HepG2 (cell line): ENCODE data around the gene ZNF382. TPM values are rescaled to one million over a fixed set of nuclear protein-coding genes. Genes with fewer than 3 reads are reported as not detected.

Experiments
- ATM ChIP-seq: fragments of 450-650 bp; IDR thresholded peaks from 2 replicates; pipeline ENCODE4 v1.7.1; 2017; ENCODE audit warnings: mild to moderate bottlenecking, borderline replicate concordance
- DR1 ChIP-seq: sonication (generic); formaldehyde crosslinking; IDR thresholded peaks from 2 replicates; pipeline ENCODE4 v1.8.0; 2021; ENCODE audit warnings: mild to moderate bottlenecking, missing genetic modification reagents, inconsistent platforms
- EHMT2 ChIP-seq: fragments of 200-600 bp; sonication (generic); IDR thresholded peaks from 2 replicates; pipeline ENCODE4 v1.7.0; 2017; ENCODE audit warnings: antibody characterized with exemption, low read depth, low read length, borderline replicate concordance
- HNF4G ChIP-seq, 2 experiments: sonication (generic) in 1 of 2; formaldehyde crosslinking in 1 of 2; IDR thresholded peaks; 2 replicates each; pipeline versions ENCODE4 v1.4.0 to v1.6.1; 2011 to 2020; ENCODE audit warnings: borderline replicate concordance in 2 of 2, low read depth in 2 of 2, mild to moderate bottlenecking in 2 of 2, low read length in 1 of 2, missing genetic modification reagents in 1 of 2, moderate library complexity in 1 of 2
- HOXA3 ChIP-seq: sonication (generic); formaldehyde crosslinking; IDR thresholded peaks from 2 replicates; pipeline ENCODE4 v1.5.0; 2020; ENCODE audit warnings: missing genetic modification reagents
- NR0B2 ChIP-seq: sonication (generic); formaldehyde crosslinking; IDR thresholded peaks from 2 replicates; pipeline ENCODE4 v1.4.0; 2020; ENCODE audit warnings: mild to moderate bottlenecking, missing genetic modification reagents
- RAD21 ChIP-seq: fragments of 450-650 bp; formaldehyde crosslinking; IDR thresholded peaks from 2 replicates; pipeline ENCODE4 v1.5.0; 2020; ENCODE audit warnings: mild to moderate bottlenecking
- SALL1 ChIP-seq: sonication (generic); formaldehyde crosslinking; IDR thresholded peaks from 2 replicates; pipeline ENCODE4 v1.8.0; 2022; ENCODE audit warnings: mild to moderate bottlenecking, missing genetic modification reagents
- SMYD3 ChIP-seq: sonication (generic); formaldehyde crosslinking; IDR thresholded peaks from 2 replicates; pipeline ENCODE4 v1.8.1; 2023; ENCODE audit warnings: mild to moderate bottlenecking, missing genetic modification reagents
- TFAP4 ChIP-seq: sonication (generic); IDR thresholded peaks from 2 replicates; pipeline ENCODE4 v1.6.1; 2016; ENCODE audit warnings: low read depth, borderline replicate concordance
- THYN1 ChIP-seq: sonication (generic); formaldehyde crosslinking; IDR thresholded peaks from 2 replicates; pipeline ENCODE4 v1.8.1; 2023; ENCODE audit warnings: low read depth, mild to moderate bottlenecking, moderate library complexity, missing genetic modification reagents, borderline replicate concordance
- TSC22D2 ChIP-seq: sonication (generic); formaldehyde crosslinking; IDR thresholded peaks from 2 replicates; pipeline ENCODE4 v1.5.1; 2020; ENCODE audit warnings: missing genetic modification reagents, mild to moderate bottlenecking, borderline replicate concordance
- ZFP36L2 ChIP-seq: sonication (generic); formaldehyde crosslinking; IDR thresholded peaks from 2 replicates; pipeline ENCODE4 v1.4.0; 2020; ENCODE audit warnings: missing genetic modification reagents
- ZFP37 ChIP-seq: sonication (generic); formaldehyde crosslinking; IDR thresholded peaks from 2 replicates; pipeline ENCODE4 v1.4.0; 2020; ENCODE audit warnings: missing genetic modification reagents, borderline replicate concordance
- ZMAT5 ChIP-seq: sonication (generic); formaldehyde crosslinking; IDR thresholded peaks from 2 replicates; pipeline ENCODE4 v1.5.0; 2020; ENCODE audit warnings: mild to moderate bottlenecking, low read depth, missing genetic modification reagents, borderline replicate concordance
- ZNF263 ChIP-seq: sonication (generic); formaldehyde crosslinking; IDR thresholded peaks from 2 replicates; pipeline ENCODE4 v1.4.0; 2020; ENCODE audit warnings: missing genetic modification reagents
- ZNF570 ChIP-seq: sonication (generic); formaldehyde crosslinking; IDR thresholded peaks from 2 replicates; pipeline ENCODE4 v1.4.0; 2020; ENCODE audit warnings: mild to moderate bottlenecking, missing genetic modification reagents, borderline replicate concordance
- ZNF572 ChIP-seq: sonication (generic); formaldehyde crosslinking; IDR thresholded peaks from 2 replicates; pipeline ENCODE4 v1.5.1; 2020; ENCODE audit warnings: mild to moderate bottlenecking, missing genetic modification reagents
- ZNF589 ChIP-seq: sonication (generic); formaldehyde crosslinking; conservative IDR thresholded peaks from 2 replicates; pipeline ENCODE4 v1.8.0; 2022; ENCODE audit warnings: mild to moderate bottlenecking, moderate library complexity, missing genetic modification reagents
- ZNF597 ChIP-seq: sonication (generic); formaldehyde crosslinking; IDR thresholded peaks from 2 replicates; pipeline ENCODE4 v1.5.0; 2020; ENCODE audit warnings: missing genetic modification reagents
- ZNF644 ChIP-seq: IDR thresholded peaks from 2 replicates; pipeline ENCODE4 v1.6.1; 2016; ENCODE audit warnings: low read depth
- ZNF652 ChIP-seq: IDR thresholded peaks from 2 replicates; pipeline ENCODE4 v1.6.1; 2016; ENCODE audit warnings: low read depth, borderline replicate concordance
- ZNF800 ChIP-seq: sonication (generic); formaldehyde crosslinking; IDR thresholded peaks from 2 replicates; pipeline ENCODE4 v1.4.0; 2020; ENCODE audit warnings: missing genetic modification reagents
- ZSCAN22 ChIP-seq: sonication (generic); formaldehyde crosslinking; IDR thresholded peaks from 2 replicates; pipeline ENCODE4 v1.4.0; 2020; ENCODE audit warnings: mild to moderate bottlenecking, missing genetic modification reagents
- polyA plus RNA-seq, 8 experiments: library from polyadenylated mRNA; depleted of rRNA in 3 of 8; stranded (reverse) in 7 of 8; unstranded in 1 of 8; fragments of >200 nt; fragmentation: Illumina TruSeq in 4 of 8; extraction: Trizol in 4 of 8; gene quantifications; 2 replicates each; pipeline versions ENCODE4 v1.2.1 to v1.2.3, GENCODE V29; 2011 to 2016; ENCODE audit warnings: low read depth in 4 of 8, missing spikeins in 1 of 8, mixed read lengths in 1 of 8; ENCODE audit not compliant: insufficient read depth in 1 of 8
- total RNA-seq, 5 experiments: library from RNA; depleted of rRNA; stranded (reverse); fragments of >200 nt; fragmentation: Illumina TruSeq; extraction: Trizol; gene quantifications; 2 replicates each; pipeline ENCODE4 v1.2.3, GENCODE V29; 2016; ENCODE audit warnings: low read depth in 1 of 5

ZNF382 gene
- total and polyA plus RNA-seq, 2 of the 13 experiments (the other 11 are each of a cell fraction or from before 2014, with no cell fraction given): 2.3 to 6.8 TPM

GRCh38 chr19:36573020-36573894 is 31.9 kb upstream of the ZNF382 start, which contains the start of gene ZNF529 (continued):
- TF ChIP-seq ZNF800 (no peak), SALL1 (CRISPR knock-in tag) (peak; percentile 87), ZFP37 (CRISPR knock-in tag) (no peak), ZNF570 (CRISPR knock-in tag) (no peak), ZNF652 (CRISPR knock-in tag) (0 out of 2 replicates have a peak, but pooled peaks have one; percentile 22), ATM (no peak), HOXA3 (CRISPR knock-in tag) (no peak; the same call in none of the 2 replicates), ZMAT5 (CRISPR knock-in tag) (no peak), ZFP36L2 (CRISPR knock-in tag) (peak; percentile 37; the same call in 1 of the 2 replicates), EHMT2 (no peak), ZNF589 (CRISPR knock-in tag) (no peak), ZNF572 (peak; percentile 69; the same call in 1 of the 2 replicates), ZSCAN22 (CRISPR knock-in tag) (no peak), HNF4G (IDR thresholded peaks at IDR 0.05; ENCODE audit: borderline replicate concordance, low read depth, low read length) (0 out of 2 replicates have a peak, but pooled peaks have one; percentile 9), HNF4G (CRISPR knock-in tag; IDR thresholded peaks at IDR 0.05; ENCODE audit: borderline replicate concordance, low read depth) (peak; percentile 47; the same call in 1 of the 2 replicates), TFAP4 (0 out of 2 replicates have a peak, but pooled peaks have one; percentile 25), ZNF263 (peak; percentile 34), NR0B2 (peak; percentile 94), TSC22D2 (CRISPR knock-in tag) (peak; percentile 59; the same call in 1 of the 2 replicates), ZNF597 (no peak), DR1 (CRISPR knock-in tag) (no peak), ZNF644 (CRISPR knock-in tag) (no peak), RAD21 (CRISPR knock-in tag) (peak; percentile 50), SMYD3 (0 out of 2 replicates have a peak, but pooled peaks have one; percentile 36), THYN1 (CRISPR knock-in tag) (no peak)
